GM18873 (cell line): ENCODE results near the gene PAF1.

ENCODE experiments used
- ATAC-seq: cut with Tn5 transposase; IDR thresholded peaks from one replicate; pipeline ENCODE4 v1.9.1; 2021; ENCODE audit warnings: mild to moderate bottlenecking, moderate library complexity, moderate number of reproducible peaks; ENCODE audit not compliant: unreplicated experiment, low FRiP score

The PAF1 gene

DNA sequence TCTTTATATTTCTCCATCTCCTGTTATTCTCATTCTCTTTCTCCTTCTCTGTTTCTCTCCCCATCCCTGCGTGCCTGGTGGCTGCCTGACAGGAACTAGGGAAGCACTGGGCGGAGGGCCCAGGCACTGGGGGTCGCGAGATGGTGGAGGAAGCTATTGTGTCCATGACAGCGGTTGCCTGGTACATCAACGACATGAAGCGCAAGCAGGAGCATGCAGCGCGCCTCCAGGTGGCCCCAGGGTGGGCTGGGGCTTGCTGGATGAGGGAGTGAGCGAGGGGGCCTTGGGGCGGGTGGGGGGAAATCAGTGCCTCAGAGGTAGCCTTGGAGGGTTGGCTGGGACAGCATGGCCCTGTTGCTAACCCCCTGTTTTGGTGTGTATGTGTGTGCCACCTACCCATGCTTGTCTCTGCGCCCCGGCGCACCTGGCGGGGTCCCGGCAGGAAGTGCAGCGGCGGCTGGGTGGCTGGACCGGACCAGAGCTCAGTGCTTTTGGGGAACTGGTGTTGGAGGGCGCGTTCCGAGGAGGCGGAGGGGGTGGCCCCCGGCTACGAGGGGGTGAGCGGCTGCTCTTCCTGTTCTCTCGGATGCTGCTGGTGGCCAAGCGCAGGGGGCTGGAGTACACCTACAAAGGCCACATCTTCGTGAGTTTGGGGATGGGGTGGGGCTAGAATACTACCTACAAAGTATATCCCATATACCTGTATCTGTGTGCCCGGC is 26.7 kb upstream of the PAF1 start:
- ATAC-seq, result no peak

- no peak for ATAC-seq
These were observed 25.5 kb upstream of the PAF1 start for GRCh38 chr19:39416152-39417120.

- no peak for ATAC-seq
These were observed 24.5 kb upstream of the PAF1 start for GRCh38 chr19:39415111-39416046.

GRCh38 chr19:39413911-39414608 is 23.2 kb upstream of the PAF1 start:
- ATAC-seq, result no peak

- no peak for ATAC-seq
These were observed 22.5 kb upstream of the PAF1 start for GRCh38 chr19:39413272-39413910.

- no peak for ATAC-seq
These were observed 22.0 kb upstream of the PAF1 start for GRCh38 chr19:39412867-39413271.

DNA sequence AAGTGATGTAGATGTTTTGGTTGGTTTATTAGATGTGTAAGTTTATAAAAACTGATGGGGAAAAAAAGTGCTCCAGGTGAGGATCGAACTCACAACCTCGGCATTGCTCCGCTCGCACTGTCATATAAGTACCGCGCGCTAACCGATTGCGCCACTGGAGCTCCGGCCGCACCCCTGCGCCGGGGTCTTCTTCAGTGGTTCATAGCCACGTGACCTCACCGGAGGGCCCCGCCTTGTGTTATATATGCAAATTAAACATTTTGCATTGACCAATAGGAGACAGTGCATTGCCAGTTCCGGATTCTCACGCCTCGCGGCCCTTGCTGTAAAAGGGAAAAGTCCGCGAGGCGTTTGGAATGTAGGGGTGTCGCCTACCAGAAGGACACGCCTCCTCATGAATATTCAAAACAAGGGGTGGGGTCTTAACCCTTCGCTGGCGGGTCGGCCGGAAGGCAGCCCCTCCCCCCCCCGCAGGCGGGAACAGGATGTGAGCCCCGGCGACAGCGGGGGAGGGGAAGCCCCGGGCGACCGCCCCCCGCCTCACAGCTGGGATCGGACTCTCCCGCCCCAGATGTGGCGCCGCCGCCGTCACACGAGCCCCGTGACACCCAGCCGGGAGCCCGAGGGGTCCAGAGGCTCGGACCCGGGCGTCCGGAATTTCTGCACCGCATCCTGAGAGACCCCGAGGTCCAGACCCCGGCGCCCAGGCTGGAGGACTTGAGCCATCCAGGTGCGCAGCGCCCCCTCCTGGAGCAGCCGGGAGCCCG is 21.4 kb upstream of the PAF1 start, which contains the start of gene PLEKHG2:
PLEKHG2 (plus strand) TSS at position 570 of the 767 bp plus-strand sequence. CDS start 1,418 bp downstream, outside the sequence.
- ATAC-seq, result peak; percentile 47

DNA sequence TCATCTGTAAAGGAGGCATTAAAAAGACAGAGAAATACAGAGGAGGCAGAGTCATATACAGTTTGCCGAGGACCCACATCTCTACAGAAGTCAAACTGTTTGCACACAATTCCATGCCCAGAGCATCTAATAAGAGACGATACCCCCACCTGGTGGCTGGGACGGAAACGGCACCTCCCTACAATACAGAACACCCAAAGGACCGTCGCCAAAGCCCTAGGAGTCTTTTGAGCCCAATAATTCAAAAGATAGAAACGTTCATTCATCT is 20.9 kb upstream of the PAF1 start:
- peak; percentile 23 for ATAC-seq

DNA sequence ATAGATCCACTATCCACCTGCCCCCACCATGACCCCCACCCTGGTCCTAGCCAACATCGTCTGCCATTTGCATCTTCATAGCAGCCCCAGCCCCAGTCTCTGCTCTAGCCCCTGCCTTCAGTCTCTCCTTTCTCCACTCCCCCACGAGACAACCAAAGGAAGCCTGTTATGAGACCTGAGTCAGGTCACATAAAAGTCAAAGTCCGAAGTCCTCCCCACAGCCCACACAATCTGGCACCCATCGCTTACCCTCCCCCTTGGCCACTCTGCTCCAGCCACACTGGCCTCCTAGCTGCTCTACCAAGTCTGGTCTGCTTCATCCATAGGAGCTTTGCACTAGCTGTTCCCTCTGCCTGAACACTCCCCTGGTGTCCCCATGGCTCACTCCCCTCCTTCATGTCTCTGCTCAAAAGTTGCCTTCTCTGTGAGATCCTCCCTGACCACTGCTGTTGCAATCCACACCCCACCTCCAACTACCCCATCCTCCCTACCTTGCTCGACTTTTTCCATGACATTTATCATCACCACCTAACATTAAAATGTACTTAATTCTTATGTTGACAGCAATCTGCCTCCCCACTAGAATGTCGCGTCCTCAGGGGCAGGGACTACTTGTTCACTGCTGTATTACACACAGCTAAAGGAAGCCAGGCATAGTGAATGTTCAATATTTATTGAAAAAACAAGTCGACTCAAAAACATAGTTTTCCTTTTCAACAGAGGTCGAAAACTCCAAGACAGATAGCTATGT is 20.4 kb upstream of the PAF1 start:
- no peak for ATAC-seq

- no peak for ATAC-seq
These were observed 19.9 kb upstream of the PAF1 start for GRCh38 chr19:39410831-39411080.

DNA sequence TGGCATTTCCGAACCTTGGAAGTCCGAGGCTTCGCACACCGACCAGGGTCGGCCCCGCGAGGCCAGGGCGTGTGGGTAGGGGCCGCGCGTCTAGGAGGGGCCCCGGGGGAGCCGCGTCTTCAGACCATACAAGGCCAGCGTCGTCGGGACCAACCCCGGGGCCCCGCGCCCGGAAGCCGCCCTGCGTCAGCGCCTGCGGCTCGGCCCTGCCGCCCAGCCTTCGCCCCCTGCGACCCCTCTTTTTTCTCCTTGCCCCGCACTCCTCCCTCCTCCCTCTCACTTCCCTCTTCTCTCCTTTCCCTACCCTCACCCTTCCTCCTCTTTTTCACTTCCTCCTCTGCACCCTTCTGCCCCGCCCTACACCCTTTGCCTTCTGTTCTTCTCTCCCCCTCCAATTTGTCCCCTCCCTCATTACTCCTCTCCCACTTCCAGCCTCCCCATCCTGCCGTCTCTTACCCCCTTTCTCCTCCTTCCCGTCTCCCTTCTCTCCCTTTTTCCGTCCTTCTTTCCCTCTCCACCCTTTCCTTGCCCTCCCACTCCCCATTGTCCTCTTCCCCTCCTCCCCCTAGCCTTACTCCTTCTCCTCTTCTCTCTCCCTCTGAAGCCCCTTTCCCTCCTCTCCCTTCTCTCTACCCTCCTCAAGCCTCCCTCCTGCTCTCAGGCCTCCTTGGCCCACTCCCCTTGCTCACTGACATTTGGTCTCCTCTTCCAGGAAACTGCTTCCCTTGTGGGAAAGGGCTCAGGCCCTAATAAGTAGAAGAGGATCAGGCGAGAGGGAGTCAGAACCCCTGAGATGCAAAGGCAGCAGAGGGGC is 19.3 kb upstream of the PAF1 start:
- no peak for ATAC-seq

GRCh38 chr19:39409208-39410016 is 18.5 kb upstream of the PAF1 start:
- ATAC-seq, result no peak

GRCh38 chr19:39408392-39409207 is 17.7 kb upstream of the PAF1 start:
- no peak for ATAC-seq

GRCh38 chr19:39407660-39408391 is 16.9 kb upstream of the PAF1 start:
- no peak for ATAC-seq

GRCh38 chr19:39407410-39407659 is 16.4 kb upstream of the PAF1 start:
- no peak for ATAC-seq
